HepG2 (cell line): ENCODE data around the gene NID2. TPM values are rescaled to one million over a fixed set of nuclear protein-coding genes. Genes with fewer than 3 reads are reported as not detected.

Source experiments
- ATAC-seq: fragments of 200-7000 bp; cut with Tn5 transposase; 3 replicates; pipeline ENCODE4 v1.9.1; 2020; ENCODE audit warnings: mild to moderate bottlenecking, moderate library complexity
- BruUV-seq: library from RNA; stranded (reverse); fragments of 400-500 nt; replicated peaks from 2 replicates; lab custom pipeline; 2021; lab: Mats Ljungman, UMichigan
- CTCF ChIA-PET: fragments of 300-600 bp; formaldehyde crosslinking; extraction: SDS; loops from one replicate; lab custom pipeline; 2021; ENCODE audit warnings: low total read pairs, inconsistent platforms, low intra/inter-chr PET ratio; lab: Yijun Ruan, JAX
- POLR2A ChIA-PET: fragments of 350-600 bp; sonication (Branson Sonifier 250); formaldehyde crosslinking; loops from one replicate; lab custom pipeline; 2020; ENCODE audit warnings: antibody characterized with exemption, inconsistent platforms; lab: Yijun Ruan, JAX
- DNase-seq: peaks from one replicate; pipeline ENCODE4 v3.0.0-alpha.2; 2015; ENCODE audit warnings: low spot score
- FAIRE-seq: peaks from 3 replicates; lab custom pipeline; 2011; peaks lifted over from hg19 to GRCh38; lab: Jason Lieb, UNC
- H2AFZ ChIP-seq: one replicate; pipeline ENCODE4 v1.6.1; 2011; ENCODE audit warnings: low read length, inconsistent platforms
- H3K27ac ChIP-seq: fragments of 300-600 bp; 3 replicates; pipeline ENCODE4 v1.8.0; 2011; ENCODE audit warnings: mixed run types, mild to moderate bottlenecking, mixed read lengths, low read length, inconsistent platforms; ENCODE audit not compliant: insufficient read depth; ENCODE audit errors: extremely low read length
- H3K27me3 ChIP-seq, 2 experiments: fragments of 200-600 bp in 1 of 2; 2 replicates in 1 of 2; 3 replicates in 1 of 2; pipeline versions ENCODE4 v1.6.0 to v1.8.0; 2011; ENCODE audit warnings: low read length in 2 of 2, mild to moderate bottlenecking in 2 of 2, moderate library complexity in 2 of 2, inconsistent platforms in 1 of 2; ENCODE audit not compliant: insufficient read depth in 2 of 2, control insufficient read depth in 1 of 2
- H3K36me3 ChIP-seq, 2 experiments: fragments of 200-600 bp in 1 of 2; replicated peaks in 1 of 2; 2 replicates in 1 of 2; 3 replicates in 1 of 2; pipeline versions ENCODE4 v1.5.1 to v1.8.0; 2011; ENCODE audit warnings: low read length in 2 of 2, inconsistent platforms in 1 of 2; ENCODE audit not compliant: insufficient read depth in 2 of 2, control insufficient read depth in 1 of 2
- H3K4me1 ChIP-seq: 2 replicates; pipeline ENCODE4 v1.5.1; 2012; ENCODE audit warnings: low read length, inconsistent platforms; ENCODE audit not compliant: insufficient read depth
- H3K4me2 ChIP-seq: 2 replicates; pipeline ENCODE4 v1.6.0; 2011; ENCODE audit warnings: low read depth, low read length, inconsistent platforms
- H3K4me3 ChIP-seq, 3 experiments: fragments of 200-600 bp in 1 of 3; sonication (generic), shearing (Covaris generic) in 1 of 3; replicated peaks in 1 of 3; 2 replicates each; pipeline ENCODE4 v1.5.1; 2011 to 2016; ENCODE audit warnings: low read length in 3 of 3, inconsistent platforms in 2 of 3, low read depth in 2 of 3, mild to moderate bottlenecking in 2 of 3, control low read depth in 1 of 3, mixed read lengths in 1 of 3; ENCODE audit not compliant: insufficient read depth in 1 of 3
- H3K79me2 ChIP-seq: one replicate; pipeline ENCODE4 v1.6.1; 2011; ENCODE audit warnings: low read length, inconsistent platforms; ENCODE audit not compliant: insufficient read depth
- H3K9ac ChIP-seq: 2 replicates; pipeline ENCODE4 v1.6.0; 2011; ENCODE audit warnings: mild to moderate bottlenecking, low read depth, low read length, inconsistent platforms; ENCODE audit not compliant: insufficient read depth
- H3K9me3 ChIP-seq: 2 replicates; pipeline ENCODE4 v1.5.1; 2012; ENCODE audit warnings: mild to moderate bottlenecking, low read length
- H4K20me1 ChIP-seq: 2 replicates; pipeline ENCODE4 v1.6.0; 2011; ENCODE audit warnings: inconsistent platforms, mild to moderate bottlenecking, low read length, moderate library complexity; ENCODE audit not compliant: insufficient read depth
- ATAD3A ChIP-seq: sonication (generic); formaldehyde crosslinking; IDR thresholded peaks from 2 replicates; pipeline ENCODE4 v1.4.0; 2020; ENCODE audit warnings: missing genetic modification reagents
- ATF3 ChIP-seq: sonication (generic); formaldehyde crosslinking; IDR thresholded peaks from 2 replicates; pipeline ENCODE4 v1.4.0; 2020; ENCODE audit warnings: missing genetic modification reagents
- BCL3 ChIP-seq: sonication (generic); formaldehyde crosslinking; IDR thresholded peaks from 2 replicates; pipeline ENCODE4 v1.5.1; 2020; ENCODE audit warnings: mild to moderate bottlenecking, missing genetic modification reagents, moderate library complexity
- ETV5 ChIP-seq: IDR thresholded peaks from 2 replicates; pipeline ENCODE4 v1.6.1; 2018; ENCODE audit warnings: missing biosample characterization, missing genetic modification reagents, inconsistent platforms, borderline replicate concordance
- FOSL2 ChIP-seq: sonication (generic); formaldehyde crosslinking; IDR thresholded peaks from 2 replicates; pipeline ENCODE4 v1.4.0; 2020; ENCODE audit warnings: missing genetic modification reagents
- FOXP4 ChIP-seq: sonication (generic); formaldehyde crosslinking; IDR thresholded peaks from 2 replicates; pipeline ENCODE4 v1.4.0; 2020; ENCODE audit warnings: missing genetic modification reagents
- PHF20 ChIP-seq: sonication (generic); formaldehyde crosslinking; IDR thresholded peaks from 2 replicates; pipeline ENCODE4 v1.5.0; 2020; ENCODE audit warnings: mild to moderate bottlenecking, missing genetic modification reagents
- RBM39 ChIP-seq: fragments of 200-400 bp; formaldehyde crosslinking; IDR thresholded peaks from one replicate; pipeline ENCODE4 v1.6.1; 2018; ENCODE audit warnings: antibody characterized with exemption, mild to moderate bottlenecking, low read depth, low read length; ENCODE audit not compliant: poor library complexity, severe bottlenecking
- STAT6 ChIP-seq: sonication (generic); formaldehyde crosslinking; IDR thresholded peaks from 2 replicates; pipeline ENCODE4 v1.4.0; 2020; ENCODE audit warnings: missing genetic modification reagents, mild to moderate bottlenecking, borderline replicate concordance
- TCF12 ChIP-seq, 2 experiments: fragments of 450-650 bp in 1 of 2; sonication (generic) in 1 of 2; formaldehyde crosslinking in 1 of 2; IDR thresholded peaks; 2 replicates each; pipeline versions ENCODE4 v1.6.1 to v1.8.0; 2017 to 2022; ENCODE audit warnings: antibody characterized with exemption in 1 of 2, mild to moderate bottlenecking in 1 of 2, missing genetic modification reagents in 1 of 2, moderate library complexity in 1 of 2
- WGBS: methylation state at CpG from one replicate; pipeline ENCODE4 v1.1.6; 2017; ENCODE audit warnings: low lambda C conversion rate; 5-methylcytosine and 5-hydroxymethylcytosine counted together
- in situ Hi-C: cut with HindIII; loops from 2 replicates; pipeline ENCODE4 v1.10.0; 2017; ENCODE audit warnings: low pct_unique_long_range_greater_than_20kb; ENCODE audit not compliant: extremely low pct_ligation_motif_present
- intact Hi-C: fragments of 100-400 bp; cut with micrococcal nuclease; formaldehyde crosslinking; loops from one replicate; pipeline ENCODE4 v1.10.0; 2022; ENCODE audit not compliant: unreplicated experiment
- polyA plus RNA-seq, 8 experiments: library from polyadenylated mRNA; depleted of rRNA in 3 of 8; stranded (reverse) in 7 of 8; unstranded in 1 of 8; fragments of >200 nt; fragmentation: Illumina TruSeq in 4 of 8; extraction: Trizol in 4 of 8; gene quantifications; 2 replicates each; pipeline versions ENCODE4 v1.2.1 to v1.2.3, GENCODE V29; 2011 to 2016; ENCODE audit warnings: low read depth in 4 of 8, missing spikeins in 1 of 8, mixed read lengths in 1 of 8; ENCODE audit not compliant: insufficient read depth in 1 of 8
- total RNA-seq, 5 experiments: library from RNA; depleted of rRNA; stranded (reverse); fragments of >200 nt; fragmentation: Illumina TruSeq; extraction: Trizol; gene quantifications; 2 replicates each; pipeline ENCODE4 v1.2.3, GENCODE V29; 2016; ENCODE audit warnings: low read depth in 1 of 5

NID2 gene
- total and polyA plus RNA-seq, 2 of the 13 experiments (the other 11 are each of a cell fraction or from before 2014, with no cell fraction given) = 0.11 TPM; not detected in 1

DNA sequence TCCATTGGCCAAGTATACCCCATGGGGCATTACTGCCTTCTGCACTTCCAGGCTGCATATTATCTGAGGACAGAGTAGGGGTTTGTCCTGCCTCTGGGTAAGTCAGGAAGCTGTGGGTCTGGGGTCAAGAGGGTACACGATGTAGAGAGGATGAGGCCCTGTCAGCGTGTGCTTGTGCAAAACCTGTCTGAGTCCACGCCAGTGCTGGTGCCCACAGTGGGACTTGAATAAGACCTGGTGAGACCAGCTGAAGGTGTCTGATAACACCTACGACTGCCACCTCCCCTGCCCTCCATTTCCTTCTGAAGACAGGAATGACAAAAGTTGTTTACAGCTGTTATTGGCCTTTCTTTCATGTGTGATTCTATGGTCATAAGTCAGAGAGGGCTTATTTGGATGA is 22.1 kb upstream of the NID2 start:
- Histone ChIP-seq H3K4me2 (no peak overlapping the region), H3K4me3 (no peak overlapping the region), H3K36me3 (no peaks in the 10 kb centered on the region)
- FAIRE-seq = no peak
- TF ChIP-seq ETV5 (no peak), ATF3 (CRISPR knock-in tag) (no peak), STAT6 (CRISPR knock-in tag) (no peak), BCL3 (CRISPR knock-in tag) (no peak), FOSL2 (CRISPR knock-in tag) (no peak), PHF20 (CRISPR knock-in tag) (no peak), FOXP4 (no peak), ATAD3A (CRISPR knock-in tag) (no peak), TCF12 (IDR thresholded peaks at IDR 0.05) (no peak), TCF12 (CRISPR knock-in tag; IDR thresholded peaks at IDR 0.05) (no peak), RBM39 (no peak)
- TF ChIP-seq, all 625 proteins: peak for 0
- Histone ChIP-seq H3K9ac (no peak overlapping the region), H3K27ac (no peak overlapping the region), H3K27me3 (no peaks in the 10 kb centered on the region; a peak in 1 of 5 replicates), H3K79me2 (no peaks in the 10 kb centered on the region), H4K20me1 (no peaks in the 10 kb centered on the region), H3K4me1 (no peaks in the 10 kb centered on the region), H2AFZ (no peak overlapping the region), H3K9me3 (no peaks in the 10 kb centered on the region)
- in situ Hi-C loops (no loop called here), intact Hi-C loops (no loop called here)
- no CpG with 5 or more reads among the region's 4 CpGs for WGBS
- BruUV-seq = no TSS peak
- DNase-seq (no peak), ATAC-seq (no peak)
- ChIA-PET POLR2A (no interaction called here), CTCF (no interaction called here)
